Esophagus squamous epithelium (tissue), 4 donors: Measurements from ENCODE around the gene VPS18.

Experiments
- POLR2A ChIP-seq, 4 donors: fragments of 450-650 bp; IDR thresholded peaks; one replicate each; pipeline ENCODE4 v1.6.1; 2017; ENCODE audit warnings: antibody characterized with exemption in 4 of 4, mild to moderate bottlenecking in 4 of 4, moderate library complexity in 3 of 4
- TF ChIP-seq, protein P1 (sequence below), 6 experiments: fragments of 450-650 bp in 4 of 6; fragments of 200-600 bp in 2 of 6; sonication (generic) in 2 of 6; IDR thresholded peaks; one replicate each; pipeline ENCODE4 v1.5.1; 2016 to 2019; ENCODE audit warnings: antibody characterized with exemption in 6 of 6, mild to moderate bottlenecking in 4 of 6, moderate library complexity in 4 of 6

DNA sequence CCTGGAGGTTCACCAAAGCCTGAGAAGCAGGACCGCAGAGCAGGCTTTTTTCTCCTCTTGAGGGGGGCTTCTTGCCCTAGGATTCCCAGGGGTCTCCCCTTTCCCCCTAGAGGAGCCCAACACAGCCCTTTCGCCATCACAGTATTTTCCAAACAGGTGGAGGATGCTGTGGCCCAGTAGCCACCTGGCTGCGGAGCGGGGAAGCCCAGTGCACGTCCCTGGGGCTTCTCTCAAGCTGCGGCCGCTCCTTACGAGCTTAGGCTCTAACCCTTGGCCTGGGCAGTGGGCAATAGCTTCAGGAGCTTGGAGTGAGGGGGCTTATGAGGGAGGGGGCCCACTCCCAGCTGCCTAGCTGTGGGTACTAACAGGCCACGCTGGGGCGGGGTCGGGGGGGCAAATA is 23.3 kb downstream of the VPS18 start:
- no peak for TF ChIP-seq POLR2A (IDR thresholded peaks at IDR 0.05)
- TF ChIP-seq, protein P1, sequence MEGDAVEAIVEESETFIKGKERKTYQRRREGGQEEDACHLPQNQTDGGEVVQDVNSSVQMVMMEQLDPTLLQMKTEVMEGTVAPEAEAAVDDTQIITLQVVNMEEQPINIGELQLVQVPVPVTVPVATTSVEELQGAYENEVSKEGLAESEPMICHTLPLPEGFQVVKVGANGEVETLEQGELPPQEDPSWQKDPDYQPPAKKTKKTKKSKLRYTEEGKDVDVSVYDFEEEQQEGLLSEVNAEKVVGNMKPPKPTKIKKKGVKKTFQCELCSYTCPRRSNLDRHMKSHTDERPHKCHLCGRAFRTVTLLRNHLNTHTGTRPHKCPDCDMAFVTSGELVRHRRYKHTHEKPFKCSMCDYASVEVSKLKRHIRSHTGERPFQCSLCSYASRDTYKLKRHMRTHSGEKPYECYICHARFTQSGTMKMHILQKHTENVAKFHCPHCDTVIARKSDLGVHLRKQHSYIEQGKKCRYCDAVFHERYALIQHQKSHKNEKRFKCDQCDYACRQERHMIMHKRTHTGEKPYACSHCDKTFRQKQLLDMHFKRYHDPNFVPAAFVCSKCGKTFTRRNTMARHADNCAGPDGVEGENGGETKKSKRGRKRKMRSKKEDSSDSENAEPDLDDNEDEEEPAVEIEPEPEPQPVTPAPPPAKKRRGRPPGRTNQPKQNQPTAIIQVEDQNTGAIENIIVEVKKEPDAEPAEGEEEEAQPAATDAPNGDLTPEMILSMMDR (IDR thresholded peaks at IDR 0.05): no peak
